HepG2 (cell line): ENCODE results near the gene APOC3. TPM values are rescaled to one million over a fixed set of nuclear protein-coding genes. Genes with fewer than 3 reads are reported as not detected.

ENCODE experiments used
- AGO2 ChIP-seq: fragments of 200-400 bp; formaldehyde crosslinking; optimal IDR thresholded peaks from 2 replicates; pipeline ENCODE3; 2017; ENCODE audit warnings: mild to moderate bottlenecking, low read depth, low read length, moderate library complexity
- AKAP8 ChIP-seq: sonication (generic); formaldehyde crosslinking; IDR thresholded peaks from 2 replicates; pipeline ENCODE4 v1.5.1; 2020; ENCODE audit warnings: mild to moderate bottlenecking, missing genetic modification reagents
- BORCS8-MEF2B ChIP-seq: sonication (generic); formaldehyde crosslinking; IDR thresholded peaks from 2 replicates; pipeline ENCODE4 v1.8.0; 2022; ENCODE audit warnings: mild to moderate bottlenecking, missing genetic modification reagents
- ELF3 ChIP-seq: IDR thresholded peaks from 2 replicates; pipeline ENCODE4 v1.6.1; 2016; ENCODE audit warnings: missing genetic modification reagents, missing compliant biosample characterization
- FOXA3 ChIP-seq: IDR thresholded peaks from 2 replicates; pipeline ENCODE4 v1.6.1; 2016; ENCODE audit warnings: missing genetic modification reagents, missing compliant biosample characterization
- MATR3 ChIP-seq: sonication (generic); formaldehyde crosslinking; IDR thresholded peaks from 2 replicates; pipeline ENCODE4 v1.4.0; 2020; ENCODE audit warnings: missing genetic modification reagents
- MTA1 ChIP-seq: sonication (generic); formaldehyde crosslinking; IDR thresholded peaks from 2 replicates; pipeline ENCODE4 v1.4.0; 2020; ENCODE audit warnings: missing genetic modification reagents, mild to moderate bottlenecking, borderline replicate concordance
- PHB2 ChIP-seq: fragments of 450-650 bp; IDR thresholded peaks from 2 replicates; pipeline ENCODE4 v1.6.1; 2018; ENCODE audit not compliant: partially characterized antibody
- RBM39 ChIP-seq: fragments of 200-400 bp; formaldehyde crosslinking; IDR thresholded peaks from one replicate; pipeline ENCODE4 v1.6.1; 2018; ENCODE audit warnings: antibody characterized with exemption, mild to moderate bottlenecking, low read depth, low read length; ENCODE audit not compliant: poor library complexity, severe bottlenecking
- REPIN1 ChIP-seq: sonication (generic); formaldehyde crosslinking; IDR thresholded peaks from 2 replicates; pipeline ENCODE4 v1.8.0; 2022; ENCODE audit warnings: missing genetic modification reagents, low read depth, mild to moderate bottlenecking, borderline replicate concordance
- RFX5 ChIP-seq: IDR thresholded peaks from 2 replicates; pipeline ENCODE4 v1.6.1; 2011; ENCODE audit warnings: low read depth, low read length, improper control_type of control experiment
- SATB2 ChIP-seq: sonication (generic); formaldehyde crosslinking; IDR thresholded peaks from 2 replicates; pipeline ENCODE4 v1.5.0; 2020; ENCODE audit warnings: missing genetic modification reagents
- TSC22D2 ChIP-seq: sonication (generic); formaldehyde crosslinking; IDR thresholded peaks from 2 replicates; pipeline ENCODE4 v1.5.1; 2020; ENCODE audit warnings: missing genetic modification reagents, mild to moderate bottlenecking, borderline replicate concordance
- ZBTB1 ChIP-seq: sonication (generic); formaldehyde crosslinking; IDR thresholded peaks from 2 replicates; pipeline ENCODE4 v1.4.0; 2020; ENCODE audit warnings: missing genetic modification reagents, borderline replicate concordance
- ZMYM2 ChIP-seq: sonication (generic); formaldehyde crosslinking; IDR thresholded peaks from 2 replicates; pipeline ENCODE4 v1.8.0; 2022; ENCODE audit warnings: mild to moderate bottlenecking, missing genetic modification reagents
- ZNF180 ChIP-seq: sonication (generic); formaldehyde crosslinking; IDR thresholded peaks from 2 replicates; pipeline ENCODE4 v1.4.0; 2020; ENCODE audit warnings: low read depth, missing genetic modification reagents, borderline replicate concordance
- ZNF205 ChIP-seq: IDR thresholded peaks from 2 replicates; pipeline ENCODE4 v1.6.1; 2018; ENCODE audit warnings: missing biosample characterization, missing genetic modification reagents
- ZNF260 ChIP-seq: sonication (generic); formaldehyde crosslinking; IDR thresholded peaks from 2 replicates; pipeline ENCODE4 v1.4.0; 2020; ENCODE audit warnings: missing genetic modification reagents, low read depth, mild to moderate bottlenecking, borderline replicate concordance
- polyA plus RNA-seq, 8 experiments: library from polyadenylated mRNA; depleted of rRNA in 3 of 8; stranded (reverse) in 7 of 8; unstranded in 1 of 8; fragments of >200 nt; fragmentation: Illumina TruSeq in 4 of 8; extraction: Trizol in 4 of 8; gene quantifications; 2 replicates each; pipeline versions ENCODE4 v1.2.1 to v1.2.3, GENCODE V29; 2011 to 2016; ENCODE audit warnings: low read depth in 4 of 8, missing spikeins in 1 of 8, mixed read lengths in 1 of 8; ENCODE audit not compliant: insufficient read depth in 1 of 8
- total RNA-seq, 5 experiments: library from RNA; depleted of rRNA; stranded (reverse); fragments of >200 nt; fragmentation: Illumina TruSeq; extraction: Trizol; gene quantifications; 2 replicates each; pipeline ENCODE4 v1.2.3, GENCODE V29; 2016; ENCODE audit warnings: low read depth in 1 of 5
- TF ChIP-seq, protein P1 (sequence below): sonication (generic); formaldehyde crosslinking; IDR thresholded peaks from 2 replicates; pipeline ENCODE4 v1.5.0; 2020; ENCODE audit warnings: missing genetic modification reagents
- TF ChIP-seq, protein P2 (sequence below): sonication (generic); formaldehyde crosslinking; IDR thresholded peaks from 2 replicates; pipeline ENCODE4 v1.4.0; 2020; ENCODE audit warnings: mild to moderate bottlenecking, missing genetic modification reagents
- TF ChIP-seq, protein P3 (sequence below): sonication (generic); formaldehyde crosslinking; IDR thresholded peaks from 2 replicates; pipeline ENCODE4 v1.4.0; 2020; ENCODE audit warnings: missing genetic modification reagents, mild to moderate bottlenecking, borderline replicate concordance
- TF ChIP-seq, protein P4 (sequence below): sonication (generic); formaldehyde crosslinking; IDR thresholded peaks from 2 replicates; pipeline ENCODE4 v1.4.0; 2020; ENCODE audit warnings: low read depth, mild to moderate bottlenecking, missing genetic modification reagents

APOC3 gene
- total and polyA plus RNA-seq, 2 of the 13 experiments (the other 11 are each of a cell fraction or from before 2014, with no cell fraction given) = 314 to 687 TPM

DNA sequence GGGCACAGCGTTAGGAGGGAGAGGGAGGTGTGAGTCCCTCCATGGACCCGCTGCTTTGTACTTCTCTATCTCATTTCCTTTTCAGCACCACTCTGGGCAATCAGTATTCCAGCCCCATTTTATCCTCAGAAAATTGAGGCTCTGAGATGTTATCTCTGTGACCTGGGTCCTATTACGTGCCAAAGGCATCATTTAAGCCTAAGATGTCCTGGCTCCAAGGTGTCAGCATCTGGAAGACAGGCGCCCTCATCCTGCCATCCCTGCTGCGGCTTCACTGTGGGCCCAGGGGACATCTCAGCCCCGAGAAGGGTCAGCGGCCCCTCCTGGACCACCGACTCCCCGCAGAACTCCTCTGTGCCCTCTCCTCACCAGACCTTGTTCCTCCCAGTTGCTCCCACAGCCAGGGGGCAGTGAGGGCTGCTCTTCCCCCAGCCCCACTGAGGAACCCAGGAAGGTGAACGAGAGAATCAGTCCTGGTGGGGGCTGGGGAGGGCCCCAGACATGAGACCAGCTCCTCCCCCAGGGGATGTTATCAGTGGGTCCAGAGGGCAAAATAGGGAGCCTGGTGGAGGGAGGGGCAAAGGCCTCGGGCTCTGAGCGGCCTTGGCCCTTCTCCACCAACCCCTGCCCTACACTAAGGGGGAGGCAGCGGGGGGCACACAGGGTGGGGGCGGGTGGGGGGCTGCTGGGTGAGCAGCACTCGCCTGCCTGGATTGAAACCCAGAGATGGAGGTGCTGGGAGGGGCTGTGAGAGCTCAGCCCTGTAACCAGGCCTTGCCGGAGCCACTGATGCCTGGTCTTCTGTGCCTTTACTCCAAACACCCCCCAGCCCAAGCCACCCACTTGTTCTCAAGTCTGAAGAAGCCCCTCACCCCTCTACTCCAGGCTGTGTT is 829 bp upstream of the APOC3 start (continued):
- TF ChIP-seq, protein P1, sequence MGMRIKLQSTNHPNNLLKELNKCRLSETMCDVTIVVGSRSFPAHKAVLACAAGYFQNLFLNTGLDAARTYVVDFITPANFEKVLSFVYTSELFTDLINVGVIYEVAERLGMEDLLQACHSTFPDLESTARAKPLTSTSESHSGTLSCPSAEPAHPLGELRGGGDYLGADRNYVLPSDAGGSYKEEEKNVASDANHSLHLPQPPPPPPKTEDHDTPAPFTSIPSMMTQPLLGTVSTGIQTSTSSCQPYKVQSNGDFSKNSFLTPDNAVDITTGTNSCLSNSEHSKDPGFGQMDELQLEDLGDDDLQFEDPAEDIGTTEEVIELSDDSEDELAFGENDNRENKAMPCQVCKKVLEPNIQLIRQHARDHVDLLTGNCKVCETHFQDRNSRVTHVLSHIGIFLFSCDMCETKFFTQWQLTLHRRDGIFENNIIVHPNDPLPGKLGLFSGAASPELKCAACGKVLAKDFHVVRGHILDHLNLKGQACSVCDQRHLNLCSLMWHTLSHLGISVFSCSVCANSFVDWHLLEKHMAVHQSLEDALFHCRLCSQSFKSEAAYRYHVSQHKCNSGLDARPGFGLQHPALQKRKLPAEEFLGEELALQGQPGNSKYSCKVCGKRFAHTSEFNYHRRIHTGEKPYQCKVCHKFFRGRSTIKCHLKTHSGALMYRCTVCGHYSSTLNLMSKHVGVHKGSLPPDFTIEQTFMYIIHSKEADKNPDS (CRISPR knock-in tag) = no peak
- TF ChIP-seq AGO2 (no peak), TSC22D2 (CRISPR knock-in tag) (0 out of 2 replicates have a peak, but pooled peaks have one; percentile 18), ELF3 (CRISPR knock-in tag) (peak; percentile 78), REPIN1 (CRISPR knock-in tag) (peak; percentile 68; the same call in 1 of the 2 replicates), ZNF180 (CRISPR knock-in tag) (no peak), ZNF205 (CRISPR knock-in tag) (peak; percentile 83; the same call in 1 of the 2 replicates), BORCS8-MEF2B (CRISPR knock-in tag) (0 out of 2 replicates have a peak, but pooled peaks have one; percentile 15), PHB2 (no peak), ZNF260 (CRISPR knock-in tag) (no peak), MATR3 (CRISPR knock-in tag) (no peak), MTA1 (CRISPR knock-in tag) (peak; percentile 91), RBM39 (peak; percentile 12), AKAP8 (CRISPR knock-in tag) (peak; percentile 21; the same call in 1 of the 2 replicates), SATB2 (no peak), ZMYM2 (CRISPR knock-in tag) (peak; percentile 58; the same call in 1 of the 2 replicates), FOXA3 (peak; percentile 65), ZBTB1 (CRISPR knock-in tag) (no peak), RFX5 (no peak)
- TF ChIP-seq, protein P2, sequence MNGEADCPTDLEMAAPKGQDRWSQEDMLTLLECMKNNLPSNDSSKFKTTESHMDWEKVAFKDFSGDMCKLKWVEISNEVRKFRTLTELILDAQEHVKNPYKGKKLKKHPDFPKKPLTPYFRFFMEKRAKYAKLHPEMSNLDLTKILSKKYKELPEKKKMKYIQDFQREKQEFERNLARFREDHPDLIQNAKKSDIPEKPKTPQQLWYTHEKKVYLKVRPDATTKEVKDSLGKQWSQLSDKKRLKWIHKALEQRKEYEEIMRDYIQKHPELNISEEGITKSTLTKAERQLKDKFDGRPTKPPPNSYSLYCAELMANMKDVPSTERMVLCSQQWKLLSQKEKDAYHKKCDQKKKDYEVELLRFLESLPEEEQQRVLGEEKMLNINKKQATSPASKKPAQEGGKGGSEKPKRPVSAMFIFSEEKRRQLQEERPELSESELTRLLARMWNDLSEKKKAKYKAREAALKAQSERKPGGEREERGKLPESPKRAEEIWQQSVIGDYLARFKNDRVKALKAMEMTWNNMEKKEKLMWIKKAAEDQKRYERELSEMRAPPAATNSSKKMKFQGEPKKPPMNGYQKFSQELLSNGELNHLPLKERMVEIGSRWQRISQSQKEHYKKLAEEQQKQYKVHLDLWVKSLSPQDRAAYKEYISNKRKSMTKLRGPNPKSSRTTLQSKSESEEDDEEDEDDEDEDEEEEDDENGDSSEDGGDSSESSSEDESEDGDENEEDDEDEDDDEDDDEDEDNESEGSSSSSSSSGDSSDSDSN (CRISPR knock-in tag) = no peak
- TF ChIP-seq, protein P3, sequence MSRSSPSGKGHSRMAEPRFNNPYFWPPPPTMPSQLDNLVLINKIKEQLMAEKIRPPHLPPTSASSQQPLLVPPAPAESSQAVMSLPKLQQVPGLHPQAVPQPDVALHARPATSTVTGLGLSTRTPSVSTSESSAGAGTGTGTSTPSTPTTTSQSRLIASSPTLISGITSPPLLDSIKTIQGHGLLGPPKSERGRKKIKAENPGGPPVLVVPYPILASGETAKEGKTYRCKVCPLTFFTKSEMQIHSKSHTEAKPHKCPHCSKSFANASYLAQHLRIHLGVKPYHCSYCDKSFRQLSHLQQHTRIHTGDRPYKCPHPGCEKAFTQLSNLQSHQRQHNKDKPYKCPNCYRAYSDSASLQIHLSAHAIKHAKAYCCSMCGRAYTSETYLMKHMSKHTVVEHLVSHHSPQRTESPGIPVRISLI (CRISPR knock-in tag) = no peak
- TF ChIP-seq, protein P4, sequence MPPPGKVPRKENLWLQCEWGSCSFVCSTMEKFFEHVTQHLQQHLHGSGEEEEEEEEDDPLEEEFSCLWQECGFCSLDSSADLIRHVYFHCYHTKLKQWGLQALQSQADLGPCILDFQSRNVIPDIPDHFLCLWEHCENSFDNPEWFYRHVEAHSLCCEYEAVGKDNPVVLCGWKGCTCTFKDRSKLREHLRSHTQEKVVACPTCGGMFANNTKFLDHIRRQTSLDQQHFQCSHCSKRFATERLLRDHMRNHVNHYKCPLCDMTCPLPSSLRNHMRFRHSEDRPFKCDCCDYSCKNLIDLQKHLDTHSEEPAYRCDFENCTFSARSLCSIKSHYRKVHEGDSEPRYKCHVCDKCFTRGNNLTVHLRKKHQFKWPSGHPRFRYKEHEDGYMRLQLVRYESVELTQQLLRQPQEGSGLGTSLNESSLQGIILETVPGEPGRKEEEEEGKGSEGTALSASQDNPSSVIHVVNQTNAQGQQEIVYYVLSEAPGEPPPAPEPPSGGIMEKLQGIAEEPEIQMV (CRISPR knock-in tag) = no peak
